ENCODE data around the gene NFE2L2.

The NFE2L2 gene

DNA sequence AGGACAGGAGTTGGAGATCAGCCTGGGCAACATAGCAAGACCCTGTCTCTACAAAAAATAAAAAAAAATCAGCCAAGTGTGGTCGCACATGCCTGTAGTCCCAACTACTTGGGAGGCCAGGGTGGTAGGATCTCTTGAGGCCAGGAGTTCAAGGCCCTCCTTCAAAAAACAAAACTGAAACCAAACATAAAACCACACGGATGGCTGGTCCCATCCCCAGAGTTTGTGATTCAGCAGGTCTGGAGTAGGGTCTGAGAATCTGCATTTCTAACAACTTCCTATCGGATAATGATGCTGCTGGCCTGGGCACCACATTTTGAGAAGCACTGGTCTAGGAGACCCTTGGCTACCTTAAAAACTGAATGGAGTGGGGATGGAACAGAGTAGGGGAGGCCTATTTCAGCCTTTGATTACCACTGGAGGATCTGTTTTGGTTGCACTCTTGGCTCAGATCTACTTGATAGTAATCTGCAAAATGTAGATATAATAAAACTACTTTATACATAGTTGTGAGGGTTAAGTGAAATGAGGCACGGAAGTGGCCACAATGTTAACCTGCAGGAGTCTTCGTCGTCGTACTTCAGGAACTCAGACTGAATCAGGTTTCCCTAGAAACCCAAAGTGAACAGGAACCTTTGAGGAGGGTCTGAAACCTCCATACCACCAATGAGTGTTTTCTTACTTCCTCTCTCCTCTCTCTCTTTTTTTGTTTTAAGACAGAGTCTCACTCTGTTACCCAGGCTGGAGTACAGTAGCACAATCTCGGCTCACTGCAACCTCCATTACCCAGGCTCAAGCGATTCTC, 25.5 kb upstream of the NFE2L2 start:
- TF ChIP-seq, protein P1, sequence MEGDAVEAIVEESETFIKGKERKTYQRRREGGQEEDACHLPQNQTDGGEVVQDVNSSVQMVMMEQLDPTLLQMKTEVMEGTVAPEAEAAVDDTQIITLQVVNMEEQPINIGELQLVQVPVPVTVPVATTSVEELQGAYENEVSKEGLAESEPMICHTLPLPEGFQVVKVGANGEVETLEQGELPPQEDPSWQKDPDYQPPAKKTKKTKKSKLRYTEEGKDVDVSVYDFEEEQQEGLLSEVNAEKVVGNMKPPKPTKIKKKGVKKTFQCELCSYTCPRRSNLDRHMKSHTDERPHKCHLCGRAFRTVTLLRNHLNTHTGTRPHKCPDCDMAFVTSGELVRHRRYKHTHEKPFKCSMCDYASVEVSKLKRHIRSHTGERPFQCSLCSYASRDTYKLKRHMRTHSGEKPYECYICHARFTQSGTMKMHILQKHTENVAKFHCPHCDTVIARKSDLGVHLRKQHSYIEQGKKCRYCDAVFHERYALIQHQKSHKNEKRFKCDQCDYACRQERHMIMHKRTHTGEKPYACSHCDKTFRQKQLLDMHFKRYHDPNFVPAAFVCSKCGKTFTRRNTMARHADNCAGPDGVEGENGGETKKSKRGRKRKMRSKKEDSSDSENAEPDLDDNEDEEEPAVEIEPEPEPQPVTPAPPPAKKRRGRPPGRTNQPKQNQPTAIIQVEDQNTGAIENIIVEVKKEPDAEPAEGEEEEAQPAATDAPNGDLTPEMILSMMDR (IDR thresholded peaks at IDR 0.05; ENCODE audit: low read depth, low read length), result no peak
- in situ Hi-C loops (cut with HindIII; ENCODE audit: low sequenced_read_pairs), result no loop called here
- no peak for DNase-seq (ENCODE audit: low read depth, low spot score)
- H3K4me3 ChIP-seq (ENCODE audit: low read depth, low read length), result no peak overlapping the region

DNA sequence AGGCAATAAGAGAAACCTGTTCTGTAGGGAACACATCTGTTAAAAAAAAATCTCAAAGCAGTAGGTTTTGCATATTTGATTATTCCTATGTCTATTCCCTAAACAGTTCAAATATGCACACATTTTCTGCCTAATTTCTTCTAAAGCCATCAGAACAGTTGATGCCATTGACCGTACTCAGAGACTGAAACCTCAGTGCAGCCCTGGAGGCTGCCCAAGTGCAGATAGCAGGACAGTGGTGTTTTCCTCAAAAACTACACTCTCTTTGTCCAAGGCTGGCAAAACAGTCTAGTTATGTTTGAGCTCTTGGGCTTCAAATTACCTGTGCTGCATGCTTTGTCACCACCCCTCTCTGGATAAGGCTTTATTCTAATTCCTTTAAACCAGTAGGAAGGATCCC, 23.3 kb upstream of the NFE2L2 start:
- no peak for DNase-seq (ENCODE audit: low read depth, low spot score)
- no peak overlapping the region for H3K4me3 ChIP-seq (ENCODE audit: low read depth, low read length)
- TF ChIP-seq, protein P1 (IDR thresholded peaks at IDR 0.05; ENCODE audit: low read depth, low read length), result no peak
- in situ Hi-C loops (cut with HindIII; ENCODE audit: low sequenced_read_pairs), result no loop called here

DNA sequence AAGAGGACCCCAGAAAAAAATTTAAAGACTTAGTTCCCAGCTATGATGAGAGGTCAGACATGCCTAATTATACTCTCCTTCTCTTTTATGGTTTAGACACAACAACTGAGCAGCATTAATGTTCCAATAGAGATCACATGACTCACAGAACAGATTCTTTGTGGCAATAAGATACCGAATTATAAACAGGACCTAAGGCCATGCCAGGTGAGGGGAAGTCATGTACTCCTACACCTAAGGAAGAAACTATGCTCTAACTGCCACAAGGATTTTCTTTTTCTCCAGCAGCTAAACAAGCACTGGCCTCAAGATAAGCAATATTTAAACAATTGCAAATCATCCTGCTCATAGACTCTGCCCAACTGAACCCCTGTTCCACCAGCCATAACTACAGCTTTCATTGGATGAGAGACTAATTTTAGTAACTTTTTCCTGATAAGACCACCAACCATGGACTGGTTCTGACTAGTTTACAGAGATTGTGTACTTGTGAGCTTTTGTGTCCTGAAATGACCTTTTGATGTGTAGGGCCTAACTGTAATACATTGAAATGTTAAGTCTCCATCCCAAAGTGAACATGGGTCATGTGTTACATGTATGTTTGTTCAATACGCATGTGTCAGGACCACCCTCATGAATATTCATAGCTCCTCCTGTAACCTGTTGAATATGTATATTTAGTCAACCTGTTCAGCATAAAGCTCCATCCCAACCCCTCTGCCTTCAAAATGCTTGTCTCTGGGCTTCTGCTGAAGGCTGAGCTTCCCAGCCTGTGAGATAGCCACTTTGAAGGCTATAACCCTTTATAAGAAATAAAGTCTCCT, 21.6 kb upstream of the NFE2L2 start:
- H3K4me3 ChIP-seq (ENCODE audit: low read depth, low read length), result no peak overlapping the region
- in situ Hi-C loops (cut with HindIII; ENCODE audit: low sequenced_read_pairs), result no loop called here
- DNase-seq (ENCODE audit: low read depth, low spot score), result no peak
- TF ChIP-seq, protein P1 (IDR thresholded peaks at IDR 0.05; ENCODE audit: low read depth, low read length), result no peak

DNA sequence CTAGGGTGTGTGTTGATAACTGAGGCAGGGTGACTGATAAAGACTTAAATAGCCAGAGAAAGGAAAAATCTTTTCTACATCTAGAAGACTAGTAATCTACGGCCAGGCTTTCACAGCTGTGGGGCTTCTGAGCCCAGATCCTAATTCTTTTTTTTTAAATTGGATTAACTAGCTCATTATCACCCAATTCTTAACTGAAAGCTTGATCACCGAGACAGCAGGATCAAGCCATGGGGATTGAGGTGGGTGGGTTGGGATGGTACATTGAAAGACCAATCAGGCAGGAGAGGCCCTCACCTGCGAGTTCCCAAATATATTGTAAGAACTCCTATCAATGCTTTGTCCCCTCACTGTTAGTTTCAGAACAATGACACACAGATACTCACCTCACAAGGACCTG, 20.0 kb upstream of the NFE2L2 start:
- in situ Hi-C loops (cut with HindIII; ENCODE audit: low sequenced_read_pairs), result no loop called here
- no peak overlapping the region for H3K4me3 ChIP-seq (ENCODE audit: low read depth, low read length)
- TF ChIP-seq, protein P1 (IDR thresholded peaks at IDR 0.05; ENCODE audit: low read depth, low read length), result no peak
- no peak for DNase-seq (ENCODE audit: low read depth, low spot score)

DNA sequence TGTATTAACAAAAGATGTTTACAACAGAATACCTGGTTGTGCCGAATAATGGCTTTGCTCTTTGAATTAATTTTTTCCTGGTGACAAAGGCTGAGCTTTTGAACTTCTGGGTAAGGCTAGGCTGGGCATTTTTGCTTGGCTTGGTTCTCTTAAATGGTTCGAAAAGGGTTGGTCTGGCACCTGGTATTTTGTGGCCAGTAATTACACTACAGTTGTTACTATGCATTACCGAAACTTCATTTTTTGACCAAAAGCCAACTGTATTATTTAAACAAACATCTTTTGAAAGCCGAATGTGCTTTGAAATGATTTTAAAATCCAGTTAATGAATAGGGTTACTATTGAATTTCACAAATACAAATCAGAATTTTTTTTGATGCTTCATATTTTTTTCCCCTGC, 19.4 kb upstream of the NFE2L2 start:
- in situ Hi-C loops (cut with HindIII; ENCODE audit: low sequenced_read_pairs), result no loop called here
- TF ChIP-seq, protein P1 (IDR thresholded peaks at IDR 0.05; ENCODE audit: low read depth, low read length), result no peak
- H3K4me3 ChIP-seq (ENCODE audit: low read depth, low read length), result no peak overlapping the region
- DNase-seq (ENCODE audit: low read depth, low spot score), result no peak

DNA sequence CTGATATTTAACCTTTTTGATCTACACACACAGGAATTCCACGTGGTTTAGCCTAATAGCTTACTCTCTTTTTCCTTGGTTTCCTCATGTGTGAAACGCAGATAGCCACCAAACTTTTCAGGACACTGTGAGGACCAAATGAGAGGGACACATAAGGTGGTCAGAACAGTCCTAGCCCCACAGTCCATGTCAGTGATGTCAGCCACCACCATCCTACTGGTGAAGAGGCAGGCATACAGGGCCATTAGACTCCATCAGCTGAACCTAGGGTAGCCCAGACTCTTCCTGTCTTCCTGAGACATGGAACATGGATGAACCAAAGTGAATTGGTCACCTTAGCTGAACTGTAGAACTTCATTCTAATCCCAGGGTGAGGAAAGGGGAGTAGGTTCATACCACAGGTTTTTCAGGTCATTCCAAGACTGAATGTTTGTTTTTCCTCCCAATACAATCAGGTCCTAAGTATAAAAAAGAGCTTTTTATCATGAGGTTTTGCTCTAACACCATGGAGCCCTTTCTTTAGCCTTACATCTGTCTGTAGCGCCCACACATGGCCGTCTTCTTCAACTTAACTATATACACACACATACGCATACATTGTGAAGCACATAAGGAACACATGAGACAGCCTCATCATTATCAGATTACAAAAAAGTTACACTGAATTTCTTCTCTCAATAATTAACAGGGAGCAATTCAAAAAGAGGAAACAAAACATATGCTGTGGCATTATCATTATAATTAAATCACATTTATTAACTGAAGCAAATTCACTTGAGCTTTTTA, 18.5 kb upstream of the NFE2L2 start:
- H3K4me3 ChIP-seq (ENCODE audit: low read depth, low read length), result no peak overlapping the region
- no peak for DNase-seq (ENCODE audit: low read depth, low spot score)
- TF ChIP-seq, protein P1 (IDR thresholded peaks at IDR 0.05; ENCODE audit: low read depth, low read length), result no peak
- in situ Hi-C loops (cut with HindIII; ENCODE audit: low sequenced_read_pairs), result no loop called here

Measured in astrocyte of the spinal cord (primary cell).